Suprapubic skin (tissue), 4 donors: ENCODE measurements around the gene ING1. TPM values are rescaled to one million over a fixed set of nuclear protein-coding genes. Genes with fewer than 3 reads are reported as not detected.
A peak's percentile ranks its signal among the peaks of the same experiment; 100 is the strongest.

ENCODE experiments used
- DNase-seq, 2 donors: peaks; one replicate each; pipeline ENCODE4 v3.0.0-alpha.2; 2019; ENCODE audit warnings: low spot score in 2 of 2
- H3K27ac ChIP-seq: fragments of 200-600 bp; sonication (generic); one replicate; pipeline ENCODE4 v1.5.1; 2019
- H3K27me3 ChIP-seq: fragments of 200-600 bp; sonication (generic); one replicate; pipeline ENCODE4 v1.5.1; 2019
- H3K36me3 ChIP-seq: fragments of 200-600 bp; sonication (generic); one replicate; pipeline ENCODE4 v1.5.1; 2019
- H3K4me1 ChIP-seq: fragments of 200-600 bp; sonication (generic); one replicate; pipeline ENCODE4 v1.5.1; 2019
- H3K4me3 ChIP-seq: fragments of 200-600 bp; sonication (generic); one replicate; pipeline ENCODE4 v1.5.1; 2019; ENCODE audit warnings: mild to moderate bottlenecking
- H3K9me3 ChIP-seq: fragments of 200-600 bp; sonication (generic); one replicate; pipeline ENCODE4 v1.5.1; 2019
- CTCF ChIP-seq, 2 donors: fragments of 200-600 bp in 1 of 2; fragments of 450-650 bp in 1 of 2; sonication (generic) in 1 of 2; IDR thresholded peaks; one replicate each; pipeline ENCODE4 v1.5.1; 2016 to 2019; ENCODE audit warnings: antibody characterized with exemption in 2 of 2, mild to moderate bottlenecking in 1 of 2, moderate library complexity in 1 of 2
- EP300 ChIP-seq: sonication (generic); formaldehyde crosslinking; IDR thresholded peaks from one replicate; pipeline ENCODE4 v1.6.1; 2017; ENCODE audit warnings: antibody characterized with exemption
- POLR2A ChIP-seq, 2 donors: fragments of 450-650 bp; IDR thresholded peaks; one replicate each; pipeline ENCODE4 v1.6.1; 2017; ENCODE audit warnings: antibody characterized with exemption in 2 of 2, mild to moderate bottlenecking in 2 of 2, moderate library complexity in 2 of 2
- POLR2AphosphoS5 ChIP-seq, 3 donors: sonication (generic); formaldehyde crosslinking; IDR thresholded peaks; one replicate each; pipeline ENCODE4 v1.6.1; 2017; ENCODE audit warnings: antibody characterized with exemption in 3 of 3
- WGBS: methylation state at CpG from one replicate; pipeline ENCODE4 v1.1.5; 2018; 5-methylcytosine and 5-hydroxymethylcytosine counted together
- total RNA-seq, 4 donors: library from RNA; depleted of rRNA; stranded (reverse); fragments of >200 nt; gene quantifications; one replicate each; pipeline ENCODE4 v1.1.0, GENCODE V29; 2016

Gene ING1
- total RNA-seq, 4 donors from 2014 or later, result 10.6 to 25.7 (median 19.9) TPM

GRCh38 chr13:110712081-110712848 is 1.2 kb upstream of the ING1 start:
- H3K27me3 ChIP-seq, result no peaks in the 10 kb centered on the region
- 0% methylated on average over 22 of the region's 58 CpGs for WGBS
- H3K4me3 ChIP-seq, result peak overlapping the region; percentile 93
- peak in 2 of 3 donors; percentile 24 to 56 for TF ChIP-seq POLR2AphosphoS5 (IDR thresholded peaks at IDR 0.05)
- peak in 1 of 2 donors; percentile 48 for TF ChIP-seq POLR2A (IDR thresholded peaks at IDR 0.05)
- no peak for TF ChIP-seq CTCF (IDR thresholded peaks at IDR 0.05)
- no peak for TF ChIP-seq EP300
- H3K9me3 ChIP-seq, result no peaks in the 10 kb centered on the region
- peak; percentile 90 to 91 for DNase-seq
- peak overlapping the region; percentile 99 for H3K27ac ChIP-seq
- no peaks in the 10 kb centered on the region for H3K36me3 ChIP-seq
- H3K4me1 ChIP-seq, result peaks cover 22% of the 10 kb centered on the region

DNA sequence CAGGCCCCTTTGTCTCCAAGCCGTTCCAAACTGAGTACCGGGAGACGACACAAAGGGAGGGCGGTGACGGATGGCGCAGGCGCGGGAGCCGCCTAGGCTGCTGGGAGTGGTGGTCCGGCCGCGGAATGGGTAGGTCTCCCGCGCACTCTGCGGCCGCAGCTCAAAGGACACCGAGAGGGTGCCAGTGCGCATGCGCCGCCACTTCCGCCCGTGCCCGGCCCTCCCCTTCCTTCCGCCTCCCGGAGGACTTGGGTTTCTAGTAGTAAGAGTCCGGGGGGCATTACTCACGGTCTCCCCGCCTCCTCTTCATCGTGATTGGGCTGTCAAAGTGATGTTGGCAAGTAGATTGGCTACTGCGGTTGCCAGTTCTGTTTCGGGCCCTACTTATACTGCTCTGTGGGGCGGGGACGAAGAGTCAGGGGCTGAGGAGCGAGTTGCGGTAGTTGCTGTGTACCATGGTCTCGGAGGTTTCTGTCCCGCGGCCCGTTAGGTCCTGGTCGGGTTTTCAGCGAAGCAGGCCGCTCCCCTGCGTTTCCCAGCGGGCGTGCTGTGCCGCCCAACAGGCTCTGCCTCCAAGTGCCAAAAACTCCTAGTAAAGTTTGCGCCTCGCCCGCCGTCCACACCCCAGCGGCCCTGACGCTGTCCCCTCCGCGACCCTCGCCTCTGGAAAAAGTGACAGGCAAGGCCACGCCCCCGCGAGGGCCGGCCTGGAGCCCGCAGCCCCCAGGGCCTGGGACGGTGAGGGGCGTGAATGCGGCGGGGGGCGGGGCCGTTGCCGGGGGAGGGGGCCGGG is 455 bp upstream of the ING1 start:
- H3K27me3 ChIP-seq, result no peaks in the 10 kb centered on the region
- peak; percentile 97 to 99 for TF ChIP-seq POLR2A (IDR thresholded peaks at IDR 0.05)
- TF ChIP-seq POLR2AphosphoS5 (IDR thresholded peaks at IDR 0.05), result peak; percentile 89 to 96 (median 91)
- TF ChIP-seq EP300, result no peak
- no peak for TF ChIP-seq CTCF (IDR thresholded peaks at IDR 0.05)
- H3K27ac ChIP-seq, result peak overlapping the region; percentile 99
- no peaks in the 10 kb centered on the region for H3K9me3 ChIP-seq
- no peaks in the 10 kb centered on the region for H3K36me3 ChIP-seq
- WGBS, result 0% methylated on average over 6 of the region's 68 CpGs
- peaks cover 30% of the 10 kb centered on the region for H3K4me1 ChIP-seq
- peak; percentile 100 for DNase-seq
- peak overlapping the region; percentile 93 for H3K4me3 ChIP-seq

GRCh38 chr13:110713981-110714796 is 689 bp downstream of the ING1 start:
- peak overlapping the region; percentile 93 for H3K4me3 ChIP-seq
- no peaks in the 10 kb centered on the region for H3K9me3 ChIP-seq
- H3K4me1 ChIP-seq, result peaks cover 34% of the 10 kb centered on the region
- H3K27me3 ChIP-seq, result no peaks in the 10 kb centered on the region
- TF ChIP-seq CTCF (IDR thresholded peaks at IDR 0.05), result no peak
- TF ChIP-seq POLR2AphosphoS5 (IDR thresholded peaks at IDR 0.05), result no peak
- TF ChIP-seq EP300, result no peak
- TF ChIP-seq POLR2A (IDR thresholded peaks at IDR 0.05), result no peak
- H3K27ac ChIP-seq, result peak overlapping the region; percentile 99
- DNase-seq, result peak in 1 of 2 donors; percentile 86
- under 1% methylated on average over 51 of the region's 86 CpGs for WGBS
- H3K36me3 ChIP-seq, result peaks cover under 1% of the 10 kb centered on the region

GRCh38 chr13:110714797-110715394 is 1.4 kb downstream of the ING1 start:
- Histone ChIP-seq H3K27me3 (no peaks in the 10 kb centered on the region), H3K4me3 (peak overlapping the region; percentile 93), H3K36me3 (peaks cover 7% of the 10 kb centered on the region), H3K27ac (peak overlapping the region; percentile 99), H3K4me1 (peaks cover 34% of the 10 kb centered on the region), H3K9me3 (no peaks in the 10 kb centered on the region)
- under 1% methylated on average over 33 of the region's 49 CpGs for WGBS
- peak; percentile 85 to 88 for DNase-seq
- TF ChIP-seq CTCF (IDR thresholded peaks at IDR 0.05) (no peak), EP300 (no peak), POLR2A (IDR thresholded peaks at IDR 0.05) (peak; percentile 99 to 100), POLR2AphosphoS5 (IDR thresholded peaks at IDR 0.05) (peak; percentile 98)
